Measurements from ENCODE around the gene EXOC2.

Gene EXOC2

DNA sequence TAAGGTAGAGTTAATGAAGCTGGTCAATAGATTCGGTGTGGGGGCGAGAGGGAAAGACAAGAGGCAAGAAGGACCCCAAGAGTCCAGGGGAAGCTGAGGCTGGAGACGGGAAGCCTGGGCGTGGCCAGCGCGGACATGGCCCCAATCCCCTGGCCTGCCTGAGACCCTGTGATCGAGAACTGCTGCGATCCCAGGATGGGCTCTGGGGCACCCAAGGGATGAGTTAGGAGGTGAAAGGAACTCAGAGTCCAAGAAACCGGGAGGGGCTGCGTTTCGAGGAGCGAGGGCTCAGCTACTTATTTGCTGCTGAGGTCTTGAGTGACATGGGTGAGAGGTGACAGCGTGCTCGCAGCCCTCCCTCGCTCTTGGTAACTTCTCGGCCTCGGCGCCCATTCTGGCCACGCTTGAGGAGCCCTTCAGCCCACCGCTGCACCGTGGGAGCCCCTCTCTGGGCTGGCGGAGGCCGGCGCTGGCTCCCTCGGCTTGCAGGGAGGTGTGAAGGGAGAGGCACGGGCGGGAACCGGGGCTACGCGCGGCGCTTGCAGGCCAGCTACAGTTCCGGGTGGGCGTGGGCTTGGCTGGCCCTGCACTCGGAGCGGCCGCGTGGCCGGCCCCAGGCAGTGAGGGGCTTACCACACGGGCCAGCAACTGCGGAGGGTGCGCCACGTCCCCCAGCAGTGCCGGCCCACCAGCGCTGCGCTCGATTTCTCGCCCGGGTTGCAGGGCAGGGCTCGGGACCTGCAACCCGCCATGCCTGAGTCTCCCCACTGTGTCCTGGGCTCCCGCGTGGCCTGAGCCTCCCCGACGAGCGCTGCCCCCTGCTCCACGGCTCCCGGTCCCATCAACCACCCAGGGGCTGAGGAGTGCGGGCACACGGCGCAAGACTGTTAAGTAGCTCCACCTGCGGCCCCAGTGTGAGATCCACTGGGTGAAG, 243.2 kb downstream of the EXOC2 start:
- H3K4me3 ChIP-seq (ENCODE audit: low read depth, low read length), result no peak overlapping the region
- TF ChIP-seq, protein P1, sequence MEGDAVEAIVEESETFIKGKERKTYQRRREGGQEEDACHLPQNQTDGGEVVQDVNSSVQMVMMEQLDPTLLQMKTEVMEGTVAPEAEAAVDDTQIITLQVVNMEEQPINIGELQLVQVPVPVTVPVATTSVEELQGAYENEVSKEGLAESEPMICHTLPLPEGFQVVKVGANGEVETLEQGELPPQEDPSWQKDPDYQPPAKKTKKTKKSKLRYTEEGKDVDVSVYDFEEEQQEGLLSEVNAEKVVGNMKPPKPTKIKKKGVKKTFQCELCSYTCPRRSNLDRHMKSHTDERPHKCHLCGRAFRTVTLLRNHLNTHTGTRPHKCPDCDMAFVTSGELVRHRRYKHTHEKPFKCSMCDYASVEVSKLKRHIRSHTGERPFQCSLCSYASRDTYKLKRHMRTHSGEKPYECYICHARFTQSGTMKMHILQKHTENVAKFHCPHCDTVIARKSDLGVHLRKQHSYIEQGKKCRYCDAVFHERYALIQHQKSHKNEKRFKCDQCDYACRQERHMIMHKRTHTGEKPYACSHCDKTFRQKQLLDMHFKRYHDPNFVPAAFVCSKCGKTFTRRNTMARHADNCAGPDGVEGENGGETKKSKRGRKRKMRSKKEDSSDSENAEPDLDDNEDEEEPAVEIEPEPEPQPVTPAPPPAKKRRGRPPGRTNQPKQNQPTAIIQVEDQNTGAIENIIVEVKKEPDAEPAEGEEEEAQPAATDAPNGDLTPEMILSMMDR (conservative IDR thresholded peaks at IDR 0.05; ENCODE audit: low read depth, low read length), result no peak
- no peak for DNase-seq (ENCODE audit: low read depth)

DNA sequence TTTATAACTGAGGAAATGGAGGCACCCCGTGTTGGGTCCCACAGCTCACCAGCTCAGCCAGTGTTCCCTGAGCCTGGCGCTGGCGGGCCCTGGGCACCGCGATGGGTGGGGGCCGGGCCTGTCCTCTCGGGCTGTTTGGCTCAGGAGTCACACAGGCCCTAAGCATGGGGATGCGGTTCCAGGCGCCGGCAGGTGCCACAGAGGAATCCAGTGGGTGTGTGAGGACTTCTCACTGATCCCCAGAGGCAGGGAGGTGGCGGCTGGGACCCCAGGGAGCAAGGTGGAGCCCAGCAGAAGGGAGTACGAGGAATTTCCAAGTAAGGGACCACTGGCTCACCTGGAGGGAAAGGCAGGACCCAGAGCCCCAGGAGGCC, 243.9 kb downstream of the EXOC2 start:
- DNase-seq (ENCODE audit: low read depth), result no peak
- H3K4me3 ChIP-seq (ENCODE audit: low read depth, low read length), result no peak overlapping the region
- TF ChIP-seq, protein P1 (conservative IDR thresholded peaks at IDR 0.05; ENCODE audit: low read depth, low read length), result no peak

DNA sequence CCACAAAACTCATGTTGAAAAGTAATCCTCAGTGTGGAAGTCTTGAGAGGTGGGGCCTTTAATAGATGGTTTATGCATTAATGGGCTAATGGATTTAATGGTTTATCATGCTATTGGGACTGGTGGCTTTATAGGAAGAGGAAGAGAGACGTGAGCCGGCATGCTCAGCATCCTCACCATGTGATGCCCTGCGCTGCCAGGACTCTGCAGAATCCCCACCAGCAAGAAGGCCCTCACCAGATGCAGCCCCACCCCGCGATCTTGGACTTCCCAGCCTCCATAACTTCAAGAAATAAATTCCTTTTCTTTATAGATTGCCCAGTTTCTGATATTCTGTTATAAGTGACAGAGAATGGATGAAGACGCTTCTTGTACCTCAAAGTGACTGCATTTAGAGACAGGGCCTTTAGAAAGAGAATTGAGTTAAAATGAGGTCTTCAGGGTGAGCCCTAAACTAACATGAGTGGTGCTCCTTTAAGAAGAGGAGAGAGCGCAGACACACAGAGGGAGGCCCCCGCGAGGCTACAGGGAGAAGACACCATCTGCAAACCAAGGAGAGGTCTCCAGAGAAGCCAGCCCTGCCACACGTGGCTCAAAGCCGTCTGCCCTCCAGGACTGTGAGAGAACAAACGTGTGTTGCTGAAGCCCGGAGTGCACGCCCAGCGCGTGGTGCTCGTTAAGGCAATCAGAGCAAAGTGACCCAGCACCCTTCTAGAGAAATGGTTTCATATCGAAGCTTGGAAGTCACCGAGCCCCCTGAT, 244.5 kb downstream of the EXOC2 start:
- TF ChIP-seq, protein P1 (conservative IDR thresholded peaks at IDR 0.05; ENCODE audit: low read depth, low read length), result no peak
- no peak for DNase-seq (ENCODE audit: low read depth)
- H3K4me3 ChIP-seq (ENCODE audit: low read depth, low read length), result no peak overlapping the region

- no peak overlapping the region for H3K4me3 ChIP-seq (ENCODE audit: low read depth, low read length)
- no peak for DNase-seq (ENCODE audit: low read depth)
Observed at GRCh38 chr6:447381-448165, 245.4 kb downstream of the EXOC2 start.

GRCh38 chr6:446418-447366, 246.2 kb downstream of the EXOC2 start:
- no peak for DNase-seq (ENCODE audit: low read depth)
- TF ChIP-seq, protein P1 (conservative IDR thresholded peaks at IDR 0.05; ENCODE audit: low read depth, low read length), result no peak
- H3K4me3 ChIP-seq (ENCODE audit: low read depth, low read length), result no peak overlapping the region

More at GRCh38 chr6:447381-448165, 245.4 kb downstream of the EXOC2 start:
- TF ChIP-seq, protein P1 (conservative IDR thresholded peaks at IDR 0.05; ENCODE audit: low read depth, low read length), result no peak
